PFSK-1 (cell line): ENCODE results near the gene AMIGO3. TPM values are rescaled to one million over a fixed set of nuclear protein-coding genes. Genes with fewer than 3 reads are reported as not detected.

Experiments used
- FOXP2 ChIP-seq: optimal IDR thresholded peaks from 2 replicates; pipeline ENCODE3; 2011; ENCODE audit warnings: borderline replicate concordance, control low read depth, inconsistent platforms; ENCODE audit not compliant: insufficient read depth; ENCODE audit errors: extremely low read length, extremely low read depth
- POLR2AphosphoS5 ChIP-seq: IDR thresholded peaks from 2 replicates; pipeline ENCODE4 v1.6.1; 2012; ENCODE audit warnings: low read depth, mild to moderate bottlenecking, control low read depth, low read length, moderate library complexity
- REST ChIP-seq, 2 experiments: IDR thresholded peaks; 2 replicates each; pipeline versions ENCODE4 v1.6.1 to v1.8.0; 2011 to 2012; ENCODE audit warnings: low read depth in 2 of 2, low read length in 2 of 2, control low read depth in 1 of 2, inconsistent platforms in 1 of 2, mild to moderate bottlenecking in 1 of 2, moderate library complexity in 1 of 2; ENCODE audit not compliant: insufficient read depth in 1 of 2
- SIN3A ChIP-seq: IDR thresholded peaks from 2 replicates; pipeline ENCODE4 v1.6.1; 2012; ENCODE audit warnings: mild to moderate bottlenecking, low read length, moderate library complexity, borderline replicate concordance; ENCODE audit not compliant: insufficient read depth
- TAF1 ChIP-seq: IDR thresholded peaks from 2 replicates; pipeline ENCODE4 v1.6.1; 2012; ENCODE audit warnings: low read length, control low read depth, borderline replicate concordance; ENCODE audit not compliant: insufficient read depth
- polyA plus RNA-seq: library from polyadenylated mRNA; unstranded; fragments of >200 nt; gene quantifications from one replicate; pipeline ENCODE4 v1.2.1, GENCODE V29; 2012; ENCODE audit warnings: low read depth, missing spikeins; ENCODE audit not compliant: insufficient read length

The AMIGO3 gene
- polyA plus RNA-seq = 4.9 TPM

GRCh38 chr3:49719214-49719884 lies at the start of gene AMIGO3:
Gene AMIGO3, minus strand, starts transcription at chr3:49719684. Its CDS starts 219 bp downstream, at chr3:49719465.
- no peak for TF ChIP-seq FOXP2
- no peak for TF ChIP-seq TAF1
- TF ChIP-seq REST (IDR thresholded peaks at IDR 0.05; ENCODE audit: insufficient read depth in 1 of 2, low read depth in 2 of 2, low read length in 2 of 2) = no peak
- TF ChIP-seq SIN3A = no peak
- TF ChIP-seq POLR2AphosphoS5 = no peak

- TF ChIP-seq REST (IDR thresholded peaks at IDR 0.05; ENCODE audit: insufficient read depth in 1 of 2, low read depth in 2 of 2, low read length in 2 of 2) (no peak), SIN3A (no peak), FOXP2 (no peak), POLR2AphosphoS5 (no peak), TAF1 (no peak)
These were observed 44.5 kb upstream of the AMIGO3 start for GRCh38 chr3:49763981-49764380.

GRCh38 chr3:49761661-49762060 lies 42.2 kb upstream of the AMIGO3 start:
- no peak for TF ChIP-seq TAF1
- TF ChIP-seq FOXP2 = no peak
- no peak for TF ChIP-seq POLR2AphosphoS5
- TF ChIP-seq SIN3A = no peak
- no peak for TF ChIP-seq REST (IDR thresholded peaks at IDR 0.05; ENCODE audit: insufficient read depth in 1 of 2, low read depth in 2 of 2, low read length in 2 of 2)

- TF ChIP-seq POLR2AphosphoS5 = no peak
- no peak for TF ChIP-seq FOXP2
- no peak for TF ChIP-seq REST (IDR thresholded peaks at IDR 0.05; ENCODE audit: insufficient read depth in 1 of 2, low read depth in 2 of 2, low read length in 2 of 2)
- TF ChIP-seq SIN3A = no peak
These were observed 39.7 kb upstream of the AMIGO3 start for GRCh38 chr3:49759226-49759625.
